Thyroid gland (tissue), 4 donors: Measurements from ENCODE around the gene IGF2R.

Source experiments
- POLR2A ChIP-seq, 2 donors: fragments of 450-650 bp; IDR thresholded peaks; one replicate each; pipeline ENCODE4 v1.6.1; 2017; ENCODE audit warnings: antibody characterized with exemption in 2 of 2, mild to moderate bottlenecking in 2 of 2, moderate library complexity in 1 of 2
- TF ChIP-seq, protein P1 (sequence below), 6 experiments: fragments of 200-600 bp in 3 of 6; fragments of 450-650 bp in 3 of 6; sonication (generic) in 3 of 6; IDR thresholded peaks; one replicate each; pipeline ENCODE4 v1.5.1; 2016 to 2019; ENCODE audit warnings: antibody characterized with exemption in 6 of 6, mild to moderate bottlenecking in 2 of 6, inconsistent platforms in 1 of 6, moderate library complexity in 1 of 6

DNA sequence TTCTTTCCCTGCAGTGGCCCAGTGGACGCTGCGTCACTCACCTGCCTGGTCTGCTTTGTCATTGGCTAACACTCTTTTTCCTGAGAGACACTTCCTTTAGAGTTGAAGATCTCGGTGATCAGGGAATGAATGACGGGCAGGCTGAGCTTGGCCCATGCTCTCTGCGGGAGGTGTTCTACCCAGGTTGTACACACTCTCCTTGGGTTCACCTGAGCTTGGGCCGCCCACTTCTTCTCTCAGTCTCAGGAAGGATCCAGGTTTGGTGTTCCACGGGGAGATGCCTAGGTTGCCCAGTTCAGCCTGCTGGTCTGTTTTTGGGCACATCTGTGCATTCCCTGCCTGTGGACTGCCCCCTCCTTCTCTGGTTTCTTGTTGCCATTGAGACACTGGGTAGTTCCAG is 86.0 kb downstream of the IGF2R start:
- TF ChIP-seq, protein P1, sequence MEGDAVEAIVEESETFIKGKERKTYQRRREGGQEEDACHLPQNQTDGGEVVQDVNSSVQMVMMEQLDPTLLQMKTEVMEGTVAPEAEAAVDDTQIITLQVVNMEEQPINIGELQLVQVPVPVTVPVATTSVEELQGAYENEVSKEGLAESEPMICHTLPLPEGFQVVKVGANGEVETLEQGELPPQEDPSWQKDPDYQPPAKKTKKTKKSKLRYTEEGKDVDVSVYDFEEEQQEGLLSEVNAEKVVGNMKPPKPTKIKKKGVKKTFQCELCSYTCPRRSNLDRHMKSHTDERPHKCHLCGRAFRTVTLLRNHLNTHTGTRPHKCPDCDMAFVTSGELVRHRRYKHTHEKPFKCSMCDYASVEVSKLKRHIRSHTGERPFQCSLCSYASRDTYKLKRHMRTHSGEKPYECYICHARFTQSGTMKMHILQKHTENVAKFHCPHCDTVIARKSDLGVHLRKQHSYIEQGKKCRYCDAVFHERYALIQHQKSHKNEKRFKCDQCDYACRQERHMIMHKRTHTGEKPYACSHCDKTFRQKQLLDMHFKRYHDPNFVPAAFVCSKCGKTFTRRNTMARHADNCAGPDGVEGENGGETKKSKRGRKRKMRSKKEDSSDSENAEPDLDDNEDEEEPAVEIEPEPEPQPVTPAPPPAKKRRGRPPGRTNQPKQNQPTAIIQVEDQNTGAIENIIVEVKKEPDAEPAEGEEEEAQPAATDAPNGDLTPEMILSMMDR (IDR thresholded peaks at IDR 0.05) = no peak
- TF ChIP-seq POLR2A (IDR thresholded peaks at IDR 0.05) = no peak
